MM.1S (cell line): ENCODE measurements around the gene RAB4B.

ENCODE experiments used
- DNase-seq: peaks from one replicate; pipeline ENCODE4 v3.0.0-alpha.2; 2015
- H2AFZ ChIP-seq: fragments of 300-600 bp; sonication (generic); 2 replicates; pipeline ENCODE4 v1.6.0; 2016; ENCODE audit warnings: antibody characterized with exemption, low read length
- H3F3A ChIP-seq: fragments of 300-600 bp; sonication (generic); 2 replicates; pipeline ENCODE4 v1.6.1; 2016; ENCODE audit warnings: mild to moderate bottlenecking, antibody characterized with exemption, low read length, moderate library complexity, mixed read lengths; ENCODE audit not compliant: insufficient read depth
- H3K27ac ChIP-seq: fragments of 300-600 bp; sonication (generic); 2 replicates; pipeline ENCODE4 v1.5.1; 2016; ENCODE audit warnings: mild to moderate bottlenecking, low read length
- H3K27me3 ChIP-seq: fragments of 300-600 bp; sonication (generic); replicated peaks from 2 replicates; pipeline ENCODE4 v1.6.0; 2016; ENCODE audit warnings: low read length; ENCODE audit not compliant: insufficient read depth
- H3K36me3 ChIP-seq: fragments of 300-600 bp; sonication (generic); replicated peaks from 2 replicates; pipeline ENCODE4 v1.6.1; 2016; ENCODE audit warnings: mild to moderate bottlenecking, low read length, mixed read lengths; ENCODE audit not compliant: insufficient read depth
- H3K4me1 ChIP-seq: fragments of 300-600 bp; sonication (generic); 2 replicates; pipeline ENCODE4 v1.6.1; 2016; ENCODE audit warnings: low read length, mixed read lengths
- H3K4me2 ChIP-seq: fragments of 300-600 bp; sonication (generic); 2 replicates; pipeline ENCODE4 v1.6.0; 2016; ENCODE audit warnings: low read depth, low read length
- H3K4me3 ChIP-seq: fragments of 300-600 bp; sonication (generic); 2 replicates; pipeline ENCODE4 v1.5.1; 2016; ENCODE audit warnings: low read length, mixed read lengths
- H3K79me2 ChIP-seq: fragments of 300-600 bp; sonication (generic); 2 replicates; pipeline ENCODE4 v1.6.1; 2016; ENCODE audit warnings: mixed run types, low read length, mixed read lengths
- H3K9ac ChIP-seq: fragments of 300-600 bp; sonication (generic); 2 replicates; pipeline ENCODE4 v1.6.1; 2016; ENCODE audit warnings: low read length, mixed read lengths
- H3K9me2 ChIP-seq: fragments of 300-600 bp; sonication (generic); replicated peaks from 2 replicates; pipeline ENCODE4 v1.6.1; 2016; ENCODE audit warnings: mild to moderate bottlenecking, low read length, mixed read lengths; ENCODE audit not compliant: insufficient read depth
- H3K9me3 ChIP-seq: fragments of 300-600 bp; sonication (generic); replicated peaks from 2 replicates; pipeline ENCODE4 v1.6.1; 2016; ENCODE audit warnings: mild to moderate bottlenecking, low read length, mixed read lengths; ENCODE audit not compliant: insufficient read depth
- H4K20me1 ChIP-seq: fragments of 300-600 bp; sonication (generic); 2 replicates; pipeline ENCODE4 v1.6.1; 2016; ENCODE audit warnings: mild to moderate bottlenecking, low read length, moderate library complexity, mixed read lengths; ENCODE audit not compliant: insufficient read depth
- CTCF ChIP-seq: fragments of 300-600 bp; sonication (generic); IDR thresholded peaks from 2 replicates; pipeline ENCODE4 v1.5.1; 2016; ENCODE audit warnings: antibody characterized with exemption, low read length, mixed read lengths
- EZH2 ChIP-seq: fragments of 300-600 bp; sonication (generic); optimal IDR thresholded peaks from 2 replicates; pipeline ENCODE3; 2017; ENCODE audit warnings: low read depth, mild to moderate bottlenecking, antibody characterized with exemption, low read length, mixed read lengths
- EZH2phosphoT487 ChIP-seq: fragments of 300-600 bp; sonication (generic); IDR thresholded peaks from 2 replicates; pipeline ENCODE4 v1.6.1; 2018; ENCODE audit warnings: antibody characterized with exemption, low read length

Gene RAB4B

GRCh38 chr19:40775632-40776022 is 2.4 kb upstream of the RAB4B start:
- Histone ChIP-seq H3K4me1 (peaks cover 12% of the 10 kb centered on the region), H3K9ac (no peak overlapping the region), H2AFZ (no peak overlapping the region), H3K27me3 (peaks cover 30% of the 10 kb centered on the region), H3K4me3 (no peak overlapping the region), H3K9me2 (no peaks in the 10 kb centered on the region), H3K79me2 (no peaks in the 10 kb centered on the region), H3K4me2 (no peak overlapping the region), H3K36me3 (no peaks in the 10 kb centered on the region), H3K9me3 (no peaks in the 10 kb centered on the region), H3K27ac (no peak overlapping the region), H3F3A (peaks cover 14% of the 10 kb centered on the region), H4K20me1 (peaks cover 7% of the 10 kb centered on the region)
- DNase-seq: no peak
- TF ChIP-seq EZH2 (no peak), CTCF (no peak), EZH2phosphoT487 (no peak)

- TF ChIP-seq EZH2: no peak
- no peak for TF ChIP-seq EZH2phosphoT487
- no peak for TF ChIP-seq CTCF
- Histone ChIP-seq H3K9me3 (no peaks in the 10 kb centered on the region), H4K20me1 (peaks cover 7% of the 10 kb centered on the region), H2AFZ (no peak overlapping the region), H3K36me3 (no peaks in the 10 kb centered on the region), H3K27ac (no peak overlapping the region), H3K4me3 (no peak overlapping the region), H3K27me3 (peaks cover 30% of the 10 kb centered on the region), H3K4me1 (peaks cover 12% of the 10 kb centered on the region), H3K9ac (no peak overlapping the region), H3K9me2 (no peaks in the 10 kb centered on the region), H3F3A (peaks cover 14% of the 10 kb centered on the region), H3K79me2 (no peaks in the 10 kb centered on the region), H3K4me2 (0 out of 2 replicates have a peak overlapping the region, but pooled peaks have one; percentile 78)
- no peak for DNase-seq
These were observed 1.7 kb upstream of the RAB4B start for GRCh38 chr19:40776364-40776763.

- peak overlapping the region; percentile 78 for H3K4me2 ChIP-seq
- peaks cover 14% of the 10 kb centered on the region for H3F3A ChIP-seq
- no peaks in the 10 kb centered on the region for H3K9me2 ChIP-seq
- peak overlapping the region; percentile 67 for H3K9ac ChIP-seq
- peak overlapping the region; percentile 80 for H3K4me3 ChIP-seq
- no peaks in the 10 kb centered on the region for H3K36me3 ChIP-seq
- H3K79me2 ChIP-seq: no peaks in the 10 kb centered on the region
- peaks cover 12% of the 10 kb centered on the region for H3K4me1 ChIP-seq
- H3K27me3 ChIP-seq: peaks cover 30% of the 10 kb centered on the region
- H4K20me1 ChIP-seq: peaks cover 7% of the 10 kb centered on the region
- no peaks in the 10 kb centered on the region for H3K9me3 ChIP-seq
- H2AFZ ChIP-seq: peak overlapping the region; percentile 52
- TF ChIP-seq EZH2phosphoT487 (peak; percentile 74; the same call in 1 of the 2 replicates), CTCF (no peak), EZH2 (no peak)
- DNase-seq: peak; percentile 97
- H3K27ac ChIP-seq: peak overlapping the region; percentile 92
These were observed 959 bp upstream of the RAB4B start for GRCh38 chr19:40776932-40777644.
